Tibial nerve (tissue), 4 donors: ENCODE measurements around the gene ATG101.
A peak's percentile ranks its signal among the peaks of the same experiment; 100 is the strongest.

Experiments used
- EP300 ChIP-seq, 2 donors: sonication (generic); formaldehyde crosslinking; IDR thresholded peaks; one replicate each; pipeline ENCODE4 v1.6.1; 2017; ENCODE audit warnings: antibody characterized with exemption in 2 of 2, mild to moderate bottlenecking in 1 of 2
- POLR2A ChIP-seq, 2 donors: fragments of 450-650 bp; IDR thresholded peaks; one replicate each; pipeline ENCODE4 v1.6.1; 2017; ENCODE audit warnings: antibody characterized with exemption in 2 of 2, mild to moderate bottlenecking in 2 of 2, moderate library complexity in 2 of 2
- TF ChIP-seq, protein P1 (sequence below), 5 experiments: fragments of 200-600 bp in 3 of 5; fragments of 450-650 bp in 2 of 5; sonication (generic) in 3 of 5; IDR thresholded peaks; one replicate each; pipeline ENCODE4 v1.5.1; 2016 to 2019; ENCODE audit warnings: antibody characterized with exemption in 5 of 5, mild to moderate bottlenecking in 3 of 5, moderate library complexity in 2 of 5

DNA sequence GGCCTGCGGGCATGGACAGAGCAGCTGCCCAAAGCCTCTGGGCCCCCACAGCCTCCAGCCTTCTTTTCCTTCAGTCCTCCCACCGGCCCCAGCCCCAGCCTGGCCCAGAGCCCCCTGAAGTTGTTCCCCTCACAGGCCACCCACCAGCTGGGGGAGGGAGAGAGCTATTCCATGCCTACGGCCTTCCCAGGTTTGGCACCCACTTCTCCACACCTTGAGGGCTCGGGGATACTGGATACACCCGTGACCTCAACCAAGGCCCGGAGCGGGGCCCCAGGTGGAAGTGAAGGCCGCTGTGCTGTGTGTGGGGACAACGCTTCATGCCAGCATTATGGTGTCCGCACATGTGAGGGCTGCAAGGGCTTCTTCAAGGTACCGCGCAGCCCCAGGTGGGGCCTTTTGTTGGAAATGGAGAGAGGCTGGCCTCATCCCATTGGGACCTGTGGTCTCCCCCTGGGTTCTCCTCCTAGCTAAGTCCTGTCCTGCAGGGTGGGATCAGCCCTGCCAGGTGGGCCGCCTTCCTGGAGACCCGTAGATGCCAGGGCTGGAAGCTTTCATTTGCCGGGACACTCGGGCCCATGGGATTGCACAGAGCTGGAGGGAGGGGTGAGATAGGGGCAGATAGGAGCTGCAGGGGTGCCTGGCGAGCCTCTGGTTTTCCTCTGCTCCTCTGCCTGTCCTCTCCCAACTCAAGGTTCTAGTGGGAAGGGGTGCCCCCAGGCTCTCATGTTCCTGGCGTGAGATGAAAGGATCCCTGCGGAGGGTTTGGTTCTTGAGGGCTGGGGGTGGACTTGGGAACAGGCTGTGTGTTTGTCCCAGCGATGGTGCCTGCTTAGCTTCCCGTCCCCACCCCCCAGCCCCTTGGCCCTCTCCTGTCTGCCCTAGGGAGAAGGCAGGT, 14.7 kb upstream of the ATG101 start:
- TF ChIP-seq, protein P1, sequence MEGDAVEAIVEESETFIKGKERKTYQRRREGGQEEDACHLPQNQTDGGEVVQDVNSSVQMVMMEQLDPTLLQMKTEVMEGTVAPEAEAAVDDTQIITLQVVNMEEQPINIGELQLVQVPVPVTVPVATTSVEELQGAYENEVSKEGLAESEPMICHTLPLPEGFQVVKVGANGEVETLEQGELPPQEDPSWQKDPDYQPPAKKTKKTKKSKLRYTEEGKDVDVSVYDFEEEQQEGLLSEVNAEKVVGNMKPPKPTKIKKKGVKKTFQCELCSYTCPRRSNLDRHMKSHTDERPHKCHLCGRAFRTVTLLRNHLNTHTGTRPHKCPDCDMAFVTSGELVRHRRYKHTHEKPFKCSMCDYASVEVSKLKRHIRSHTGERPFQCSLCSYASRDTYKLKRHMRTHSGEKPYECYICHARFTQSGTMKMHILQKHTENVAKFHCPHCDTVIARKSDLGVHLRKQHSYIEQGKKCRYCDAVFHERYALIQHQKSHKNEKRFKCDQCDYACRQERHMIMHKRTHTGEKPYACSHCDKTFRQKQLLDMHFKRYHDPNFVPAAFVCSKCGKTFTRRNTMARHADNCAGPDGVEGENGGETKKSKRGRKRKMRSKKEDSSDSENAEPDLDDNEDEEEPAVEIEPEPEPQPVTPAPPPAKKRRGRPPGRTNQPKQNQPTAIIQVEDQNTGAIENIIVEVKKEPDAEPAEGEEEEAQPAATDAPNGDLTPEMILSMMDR (IDR thresholded peaks at IDR 0.05): no peak
- TF ChIP-seq POLR2A (IDR thresholded peaks at IDR 0.05): peak in 1 of 2 donors; percentile 25
- peak in 1 of 2 donors; percentile 86 for TF ChIP-seq EP300 (IDR thresholded peaks at IDR 0.05)
